H1 (cell line): ENCODE results near the gene ATXN7. TPM values are rescaled to one million over a fixed set of nuclear protein-coding genes. Genes with fewer than 3 reads are reported as not detected.

Experiments used
- CTCF ChIA-PET: fragments of 300-600 bp; sonication (Branson Sonifier 250); formaldehyde crosslinking; loops from one replicate; lab custom pipeline; 2021; ENCODE audit not compliant: partially characterized antibody; lab: Charles Lee
- POLR2A ChIA-PET: fragments of 300-600 bp; sonication (Branson Sonifier 250); formaldehyde crosslinking; loops from one replicate; lab custom pipeline; 2021; ENCODE audit warnings: inconsistent platforms; ENCODE audit not compliant: partially characterized antibody; lab: Charles Lee
- DNase-seq, 2 experiments: peaks; one replicate each; pipeline versions ENCODE4 v3.0.0 to v3.0.0-alpha.2; 2010 to 2022; ENCODE audit warnings: low spot score in 2 of 2, low read depth in 1 of 2, mixed read lengths in 1 of 2
- FAIRE-seq: peaks from 2 replicates; lab custom pipeline; 2011; peaks lifted over from hg19 to GRCh38; lab: Jason Lieb, UNC
- H2AFZ ChIP-seq: 2 replicates; pipeline ENCODE4 v1.8.1; 2012; ENCODE audit warnings: low read length, inconsistent platforms
- H2AK5ac ChIP-seq: 2 replicates; pipeline ENCODE4 v1.6.1; 2013; ENCODE audit warnings: low read depth, low read length
- H2BK120ac ChIP-seq: replicated peaks from 2 replicates; pipeline ENCODE3; 2013; ENCODE audit warnings: low read depth, low read length, inconsistent platforms
- H2BK12ac ChIP-seq: 2 replicates; pipeline ENCODE4 v1.6.1; 2013; ENCODE audit warnings: low read depth, low read length
- H2BK15ac ChIP-seq: 2 replicates; pipeline ENCODE4 v1.6.1; 2013; ENCODE audit warnings: low read length
- H2BK20ac ChIP-seq: 2 replicates; pipeline ENCODE4 v1.6.1; 2013; ENCODE audit warnings: low read length
- H2BK5ac ChIP-seq: 2 replicates; pipeline ENCODE4 v1.6.1; 2013; ENCODE audit warnings: low read depth, low read length
- H3K14ac ChIP-seq: 2 replicates; pipeline ENCODE4 v1.6.1; 2013; ENCODE audit warnings: inconsistent platforms; ENCODE audit not compliant: insufficient read length
- H3K18ac ChIP-seq: 2 replicates; pipeline ENCODE4 v1.6.1; 2013; ENCODE audit warnings: low read length; ENCODE audit errors: extremely low read depth
- H3K23ac ChIP-seq: 2 replicates; pipeline ENCODE4 v1.6.1; 2013; ENCODE audit warnings: inconsistent platforms; ENCODE audit not compliant: insufficient read length
- H3K23me2 ChIP-seq: 2 replicates; pipeline ENCODE4 v1.6.1; 2013; ENCODE audit warnings: low read depth, low read length
- H3K27ac ChIP-seq: 2 replicates; pipeline ENCODE4 v1.6.1; 2011; ENCODE audit warnings: low read depth, low read length, inconsistent platforms
- H3K27me3 ChIP-seq, 4 experiments: replicated peaks in 1 of 4; 1 replicate in 1 of 4; 2 replicates in 3 of 4; pipeline versions ENCODE4 v1.6.1 to v1.8.1; 2011 to 2013; ENCODE audit warnings: low read length in 3 of 4, mild to moderate bottlenecking in 3 of 4, inconsistent platforms in 2 of 4, mixed read lengths in 2 of 4, moderate library complexity in 1 of 4; ENCODE audit not compliant: control insufficient read depth in 3 of 4, insufficient read depth in 3 of 4; ENCODE audit errors: extremely low read depth in 1 of 4
- H3K36me3 ChIP-seq, 4 experiments: 2 replicates each; pipeline versions ENCODE4 v1.6.1 to v1.8.1; 2011 to 2013; ENCODE audit warnings: mild to moderate bottlenecking in 4 of 4, low read length in 3 of 4, moderate library complexity in 2 of 4, control low read depth in 1 of 4, inconsistent platforms in 1 of 4; ENCODE audit not compliant: insufficient read depth in 4 of 4, control insufficient read depth in 2 of 4
- H3K4ac ChIP-seq: replicated peaks from 2 replicates; pipeline ENCODE3; 2013; ENCODE audit warnings: low read length, low read depth, mixed read lengths, inconsistent platforms; ENCODE audit not compliant: insufficient read length
- H3K4me1 ChIP-seq, 4 experiments: replicated peaks in 1 of 4; 1 replicate in 1 of 4; 2 replicates in 3 of 4; pipeline versions ENCODE4 v1.6.1 to v1.8.1; 2011 to 2013; ENCODE audit warnings: low read length in 3 of 4, inconsistent platforms in 2 of 4, mixed read lengths in 1 of 4; ENCODE audit not compliant: insufficient read depth in 4 of 4, control insufficient read depth in 3 of 4
- H3K4me2 ChIP-seq, 2 experiments: 2 replicates each; pipeline versions ENCODE4 v1.6.1 to v1.8.1; 2011 to 2013; ENCODE audit warnings: low read depth in 2 of 2, low read length in 2 of 2, control low read depth in 1 of 2, inconsistent platforms in 1 of 2, mild to moderate bottlenecking in 1 of 2; ENCODE audit not compliant: insufficient read depth in 1 of 2
- H3K4me3 ChIP-seq, 4 experiments: fragments of 200-600, 300-600 bp in 1 of 4; sonication (generic), shearing (Covaris generic), sonication (Bioruptor Twin) in 1 of 4; 2 replicates each; pipeline versions ENCODE4 v1.5.1 to v1.8.1; 2011 to 2016; ENCODE audit warnings: low read length in 4 of 4, low read depth in 3 of 4, control low read depth in 2 of 4, inconsistent platforms in 2 of 4, mild to moderate bottlenecking in 2 of 4, mixed read lengths in 1 of 4, moderate library complexity in 1 of 4; ENCODE audit not compliant: insufficient read depth in 2 of 4; ENCODE audit errors: extremely low read depth in 1 of 4
- H3K56ac ChIP-seq: replicated peaks from 2 replicates; pipeline ENCODE3; 2013; ENCODE audit warnings: low read depth, mild to moderate bottlenecking, mixed read lengths, low read length, inconsistent platforms; ENCODE audit not compliant: insufficient read length
- H3K79me1 ChIP-seq: 2 replicates; pipeline ENCODE4 v1.6.1; 2013; ENCODE audit warnings: low read depth, low read length, control low read depth
- H3K79me2 ChIP-seq, 2 experiments: 2 replicates each; pipeline versions ENCODE4 v1.6.1 to v1.8.1; 2012 to 2013; ENCODE audit warnings: low read length in 2 of 2, mild to moderate bottlenecking in 2 of 2, inconsistent platforms in 1 of 2; ENCODE audit not compliant: insufficient read depth in 2 of 2, control insufficient read depth in 1 of 2
- H3K9ac ChIP-seq, 4 experiments: replicated peaks in 1 of 4; 1 replicate in 1 of 4; 2 replicates in 3 of 4; pipeline versions ENCODE4 v1.6.1 to v1.8.1; 2011 to 2013; ENCODE audit warnings: low read depth in 3 of 4, low read length in 3 of 4, control low read depth in 2 of 4, mild to moderate bottlenecking in 2 of 4, moderate library complexity in 2 of 4, inconsistent platforms in 1 of 4; ENCODE audit errors: extremely low read depth in 1 of 4
- H3K9me3 ChIP-seq, 2 experiments: 2 replicates each; pipeline versions ENCODE4 v1.6.1 to v1.8.1; 2012 to 2013; ENCODE audit warnings: mild to moderate bottlenecking in 2 of 2, moderate library complexity in 2 of 2, control low read depth in 1 of 2, inconsistent platforms in 1 of 2, low read depth in 1 of 2, low read length in 1 of 2, mixed read lengths in 1 of 2; ENCODE audit not compliant: insufficient read depth in 2 of 2
- H4K20me1 ChIP-seq, 2 experiments: replicated peaks in 1 of 2; 2 replicates each; pipeline versions ENCODE3 to v1.8.1; 2011 to 2013; ENCODE audit warnings: inconsistent platforms in 2 of 2, low read length in 2 of 2, mild to moderate bottlenecking in 1 of 2; ENCODE audit not compliant: insufficient read depth in 2 of 2, control insufficient read depth in 1 of 2
- H4K5ac ChIP-seq: 2 replicates; pipeline ENCODE4 v1.6.1; 2013; ENCODE audit warnings: low read length, low read depth, mixed read lengths, inconsistent platforms; ENCODE audit not compliant: insufficient read length
- H4K8ac ChIP-seq: 2 replicates; pipeline ENCODE4 v1.8.0; 2013; ENCODE audit warnings: mild to moderate bottlenecking, moderate library complexity, low read length, inconsistent platforms; ENCODE audit not compliant: insufficient read depth; ENCODE audit errors: extremely low read depth
- H4K91ac ChIP-seq: replicated peaks from 2 replicates; pipeline ENCODE3; 2013; ENCODE audit warnings: low read length, mixed read lengths, inconsistent platforms; ENCODE audit not compliant: insufficient read length
- BCL11A ChIP-seq, 2 experiments: IDR thresholded peaks; one replicate each; pipeline ENCODE4 v1.6.1; 2011; ENCODE audit warnings: low read depth in 2 of 2, low read length in 2 of 2, mild to moderate bottlenecking in 2 of 2
- CBX8 ChIP-seq: fragments of 300-800, 300-1000 bp; sonication (generic); IDR thresholded peaks from 2 replicates; pipeline ENCODE4 v1.7.1; 2016; ENCODE audit warnings: low read depth, low read length, borderline replicate concordance
- HDAC6 ChIP-seq: IDR thresholded peaks from one replicate; pipeline ENCODE4 v1.7.1; 2012; ENCODE audit warnings: low read depth, mild to moderate bottlenecking, inconsistent platforms, low read length, moderate library complexity
- POLR2AphosphoS5 ChIP-seq: IDR thresholded peaks from 2 replicates; pipeline ENCODE4 v1.6.1; 2011; ENCODE audit warnings: low read depth, low read length
- POU5F1 ChIP-seq: IDR thresholded peaks from 2 replicates; pipeline ENCODE4 v1.6.1; 2011; ENCODE audit warnings: low read depth, mild to moderate bottlenecking, low read length, moderate library complexity
- SAP30 ChIP-seq: fragments of 300-600 bp; sonication (generic); IDR thresholded peaks from 2 replicates; pipeline ENCODE4 v1.7.1; 2012; ENCODE audit warnings: low read length, moderate library complexity, mild to moderate bottlenecking, inconsistent platforms; ENCODE audit not compliant: insufficient read depth, insufficient replicate concordance
- SIX5 ChIP-seq: IDR thresholded peaks from 2 replicates; pipeline ENCODE4 v1.6.1; 2011; ENCODE audit warnings: mild to moderate bottlenecking, low read depth, low read length
- TBP ChIP-seq: IDR thresholded peaks from 2 replicates; pipeline ENCODE4 v1.6.1; 2011; ENCODE audit warnings: low read depth, low read length, improper control_type of control experiment
- WGBS, 2 experiments: shearing (Covaris generic) in 1 of 2; methylation state at CpG; one replicate each; pipeline versions ENCODE4 v1.1.6 to v1.1.7; 2013 to 2015; ENCODE audit warnings: low lambda C conversion rate in 2 of 2, mixed read lengths in 2 of 2, inconsistent platforms in 1 of 2, low coverage in 1 of 2, missing lambda C conversion rate in 1 of 2; ENCODE audit not compliant: insufficient replicate concordance in 2 of 2, insufficient coverage in 1 of 2, insufficient read length in 1 of 2; ENCODE audit errors: extremely low coverage in 1 of 2, missing lambda C conversion rate in 1 of 2; 5-methylcytosine and 5-hydroxymethylcytosine counted together
- polyA plus RNA-seq, 7 experiments: library from polyadenylated mRNA; depleted of rRNA in 3 of 7; stranded (reverse) in 5 of 7; unstranded in 2 of 7; fragments of >200 nt in 5 of 7; fragments of 200-250 nt in 2 of 7; gene quantifications; 1 replicate in 5 of 7; 2 replicates in 1 of 7; 4 replicates in 1 of 7; pipeline versions ENCODE4 v1.2.1 to v1.2.3, GENCODE V29; 2011 to 2013; ENCODE audit warnings: missing spikeins in 2 of 7, mixed read lengths in 2 of 7
- total RNA-seq: library from RNA; stranded (reverse); fragmentation: NEBNext Ultra II Directional; extraction: Animal tissue kit (Norgen Biotek cat#: 25700); gene quantifications from 2 replicates; pipeline ENCODE4 v1.2.1, GENCODE V29; 2021

Gene ATXN7
- total and polyA plus RNA-seq, 2 of the 8 experiments (the other 6 are each of a cell fraction or from before 2014, with no cell fraction given) = 15.5 to 16.8 TPM

GRCh38 chr3:63876260-63876659 lies 12.6 kb downstream of the ATXN7 start:
- Histone ChIP-seq H3K23ac (no peak overlapping the region), H3K4me2 (no peak overlapping the region), H3K14ac (no peak overlapping the region), H3K9me3 (no peaks in the 10 kb centered on the region), H4K20me1 (peaks cover 2 to 3% of the 10 kb centered on the region in 2 experiments), H2AK5ac (no peak overlapping the region), H2BK120ac (no peak overlapping the region), H4K5ac (no peak overlapping the region), H2BK5ac (no peak overlapping the region), H3K23me2 (no peaks in the 10 kb centered on the region), H3K56ac (no peak overlapping the region), H3K4ac (no peak overlapping the region), H3K9ac (no peak overlapping the region), H2AFZ (no peak overlapping the region), H3K79me2 (peaks cover 0 to 66% of the 10 kb centered on the region in 2 experiments; a peak in 3 of 4 replicates), H4K91ac (no peak overlapping the region), H3K27ac (no peak overlapping the region), H3K79me1 (no peaks in the 10 kb centered on the region; the same call in 1 of the 2 replicates), H3K18ac (no peak overlapping the region), H3K27me3 (no peaks in the 10 kb centered on the region), H2BK12ac (no peak overlapping the region), H3K4me1 (peaks cover 2 to 11% (median 7%) of the 10 kb centered on the region in 4 experiments; a peak in 5 of 7 replicates), H3K36me3 (no peaks in the 10 kb centered on the region), H2BK15ac (no peak overlapping the region), H4K8ac (no peak overlapping the region), H2BK20ac (no peak overlapping the region), H3K4me3 (no peak overlapping the region)
- ChIA-PET CTCF (interaction anchor here (0.9 to 1.8 kb wide), 2 partner anchors 20 to 32 kb away, joined by 3 to 5 read pairs; no protein-coding TSS in a partner anchor), POLR2A (interaction anchor here (1.6 kb wide), 1 partner anchor 14 kb away, joined by 6 read pairs; no protein-coding TSS in a partner anchor)
- no peak for TF ChIP-seq SIX5
- TF ChIP-seq SAP30 = no peak
- no peak for TF ChIP-seq TBP
- no peak for TF ChIP-seq POU5F1
- TF ChIP-seq POLR2AphosphoS5 = no peak
- TF ChIP-seq BCL11A (IDR thresholded peaks at IDR 0.05; ENCODE audit: low read depth in 2 of 2, low read length in 2 of 2) = no peak
- no peak for TF ChIP-seq HDAC6
- TF ChIP-seq CBX8 = no peak
- 91% methylated on average over 3 of the region's 3 CpGs; no CpG with 5 or more reads in 1 of the 2 experiments for WGBS, 2 experiments
- DNase-seq (no peak), FAIRE-seq (no peak)
